PFSK-1 (cell line): ENCODE results near the gene RNF112. TPM values are rescaled to one million over a fixed set of nuclear protein-coding genes. Genes with fewer than 3 reads are reported as not detected.

Source experiments
- FOXP2 ChIP-seq: optimal IDR thresholded peaks from 2 replicates; pipeline ENCODE3; 2011; ENCODE audit warnings: borderline replicate concordance, control low read depth, inconsistent platforms; ENCODE audit not compliant: insufficient read depth; ENCODE audit errors: extremely low read length, extremely low read depth
- POLR2AphosphoS5 ChIP-seq: IDR thresholded peaks from 2 replicates; pipeline ENCODE4 v1.6.1; 2012; ENCODE audit warnings: low read depth, mild to moderate bottlenecking, control low read depth, low read length, moderate library complexity
- REST ChIP-seq, 2 experiments: IDR thresholded peaks; 2 replicates each; pipeline versions ENCODE4 v1.6.1 to v1.8.0; 2011 to 2012; ENCODE audit warnings: low read depth in 2 of 2, low read length in 2 of 2, control low read depth in 1 of 2, inconsistent platforms in 1 of 2, mild to moderate bottlenecking in 1 of 2, moderate library complexity in 1 of 2; ENCODE audit not compliant: insufficient read depth in 1 of 2
- SIN3A ChIP-seq: IDR thresholded peaks from 2 replicates; pipeline ENCODE4 v1.6.1; 2012; ENCODE audit warnings: mild to moderate bottlenecking, low read length, moderate library complexity, borderline replicate concordance; ENCODE audit not compliant: insufficient read depth
- TAF1 ChIP-seq: IDR thresholded peaks from 2 replicates; pipeline ENCODE4 v1.6.1; 2012; ENCODE audit warnings: low read length, control low read depth, borderline replicate concordance; ENCODE audit not compliant: insufficient read depth
- polyA plus RNA-seq: library from polyadenylated mRNA; unstranded; fragments of >200 nt; gene quantifications from one replicate; pipeline ENCODE4 v1.2.1, GENCODE V29; 2012; ENCODE audit warnings: low read depth, missing spikeins; ENCODE audit not compliant: insufficient read length

RNF112 gene
- polyA plus RNA-seq, result 1.7 TPM

- no peak for TF ChIP-seq POLR2AphosphoS5
- TF ChIP-seq REST (IDR thresholded peaks at IDR 0.05; ENCODE audit: insufficient read depth in 1 of 2, low read depth in 2 of 2, low read length in 2 of 2), result no peak
These were observed at the start of gene RNF112 for GRCh38 chr17:19410875-19411620. RNF112 (plus strand) TSS chr17:19411232; CDS start chr17:19411409, 177 bp downstream.

GRCh38 chr17:19361326-19361725 lies 49.7 kb upstream of the RNF112 start:
- TF ChIP-seq TAF1 (no peak), FOXP2 (no peak), REST (IDR thresholded peaks at IDR 0.05; ENCODE audit: insufficient read depth in 1 of 2, low read depth in 2 of 2, low read length in 2 of 2) (no peak), POLR2AphosphoS5 (no peak), SIN3A (no peak)

GRCh38 chr17:19361944-19362276 lies 49.1 kb upstream of the RNF112 start:
- TF ChIP-seq SIN3A, result no peak
- peak in 1 of 2 experiments; percentile 44; a peak in 1 of 4 replicates for TF ChIP-seq REST (IDR thresholded peaks at IDR 0.05; ENCODE audit: insufficient read depth in 1 of 2, low read depth in 2 of 2, low read length in 2 of 2)
- TF ChIP-seq FOXP2, result no peak
- no peak for TF ChIP-seq POLR2AphosphoS5
- no peak for TF ChIP-seq TAF1

GRCh38 chr17:19362277-19363113 lies 48.5 kb upstream of the RNF112 start, which contains the start of gene B9D1:
B9D1 (minus strand) TSS chr17:19362723; CDS start chr17:19362569, 154 bp downstream.
- TF ChIP-seq REST (IDR thresholded peaks at IDR 0.05; ENCODE audit: insufficient read depth in 1 of 2, low read depth in 2 of 2, low read length in 2 of 2) (no peak; a peak in 1 of 4 replicates), POLR2AphosphoS5 (peak; percentile 78; the same call in 1 of the 2 replicates), SIN3A (0 out of 2 replicates have a peak, but pooled peaks have one; percentile 56), TAF1 (peak; percentile 56; the same call in 1 of the 2 replicates), FOXP2 (peak; percentile 17)
